GM18907 (cell line): ENCODE results near the gene WRNIP1.
A peak's percentile ranks its signal among the peaks of the same experiment; 100 is the strongest.
"Not testable (repeated sequence)": the region's sequence is repeated elsewhere in the genome, so short reads cannot be mapped to it uniquely, and the experiment has no call there.

Experiments
- ATAC-seq: cut with Tn5 transposase; IDR thresholded peaks from one replicate; pipeline ENCODE4 v1.9.1; 2021; ENCODE audit warnings: mild to moderate bottlenecking, moderate library complexity; ENCODE audit not compliant: unreplicated experiment

WRNIP1 gene

DNA sequence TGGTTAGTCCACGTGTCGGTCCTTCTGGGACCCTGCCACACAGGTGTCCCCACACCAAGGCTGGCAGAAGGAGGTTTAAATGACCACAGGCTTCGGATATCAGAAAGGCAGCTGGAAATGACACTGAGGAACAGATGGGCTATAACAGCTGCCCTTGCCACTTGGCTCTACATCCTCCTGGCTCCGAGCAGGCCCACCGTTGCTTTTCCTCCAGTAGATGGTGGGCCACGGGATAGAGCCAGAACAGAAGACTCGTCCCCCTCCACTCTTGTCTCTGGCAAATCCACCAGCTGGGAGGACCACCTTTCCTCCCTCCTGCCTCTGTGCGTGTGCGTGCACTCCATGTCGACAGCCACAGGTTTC lies 17.6 kb downstream of the WRNIP1 start:
- ATAC-seq = no peak

DNA sequence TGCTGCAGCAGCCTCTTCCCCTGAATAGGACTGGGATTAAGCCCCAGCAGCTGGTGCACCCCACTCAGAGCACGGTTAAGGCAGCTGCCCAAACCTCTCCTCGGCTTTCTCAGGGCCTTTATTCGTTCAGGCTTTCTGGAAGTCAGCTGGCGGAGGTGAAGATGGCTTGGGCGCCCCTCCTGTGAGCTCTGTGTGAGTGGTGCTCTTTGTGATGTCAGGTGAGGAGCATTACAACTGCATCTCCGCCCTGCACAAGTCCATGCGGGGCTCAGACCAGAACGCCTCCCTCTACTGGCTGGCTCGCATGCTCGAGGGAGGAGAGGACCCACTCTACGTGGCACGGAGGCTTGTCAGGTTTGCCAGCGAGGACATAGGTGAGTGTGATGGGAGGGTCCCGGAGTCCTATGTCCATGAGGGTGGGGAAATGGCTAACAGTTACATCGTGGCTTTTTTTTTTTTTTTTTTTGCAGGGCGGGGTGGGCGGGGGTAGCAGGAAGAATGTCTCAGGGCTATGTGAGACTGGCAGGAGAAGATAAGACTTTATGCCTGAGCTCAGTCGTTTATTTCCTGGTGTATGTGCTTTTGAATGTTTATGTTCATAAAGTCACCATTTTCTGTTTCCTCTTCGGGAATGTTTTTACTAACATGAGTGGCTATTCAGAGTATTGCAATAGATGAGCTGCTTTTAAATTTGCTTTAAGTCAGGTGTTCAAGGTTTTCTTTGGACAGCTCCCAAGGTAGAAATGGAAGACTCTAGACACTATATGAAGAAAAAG lies 18.2 kb downstream of the WRNIP1 start:
- no peak for ATAC-seq

DNA sequence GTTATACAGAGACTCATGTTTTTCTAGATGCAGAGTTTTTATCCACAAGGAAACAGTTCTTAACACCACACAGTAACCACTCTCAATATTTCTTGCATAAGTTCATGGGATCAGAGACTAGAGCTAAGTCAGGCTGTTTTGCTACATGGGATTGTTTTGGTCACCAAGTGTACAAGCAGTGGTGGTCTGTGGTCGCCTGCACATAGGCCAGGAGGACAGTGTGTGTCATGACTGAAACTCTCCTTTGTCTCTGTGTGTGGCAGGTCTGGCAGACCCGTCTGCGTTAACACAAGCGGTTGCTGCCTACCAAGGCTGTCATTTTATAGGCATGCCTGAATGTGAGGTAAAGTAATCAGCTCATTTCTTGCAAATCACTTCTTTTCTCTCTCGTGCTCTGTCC lies 18.9 kb downstream of the WRNIP1 start:
- ATAC-seq = no peak

DNA sequence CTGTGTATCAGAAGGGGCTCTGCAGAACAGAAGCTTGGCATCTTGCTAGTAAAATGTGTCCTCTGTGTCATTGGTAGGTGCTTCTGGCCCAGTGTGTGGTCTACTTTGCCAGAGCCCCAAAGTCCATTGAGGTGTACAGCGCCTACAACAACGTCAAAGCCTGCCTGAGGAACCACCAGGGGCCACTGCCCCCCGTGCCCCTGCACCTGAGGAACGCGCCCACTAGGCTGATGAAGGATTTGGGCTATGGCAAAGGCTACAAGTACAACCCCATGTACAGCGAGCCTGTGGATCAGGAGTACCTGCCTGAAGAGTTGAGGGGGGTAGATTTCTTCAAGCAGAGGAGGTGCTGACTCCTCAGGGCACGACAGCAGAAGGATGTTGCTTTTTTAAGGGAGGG lies 19.7 kb downstream of the WRNIP1 start:
- no peak for ATAC-seq

DNA sequence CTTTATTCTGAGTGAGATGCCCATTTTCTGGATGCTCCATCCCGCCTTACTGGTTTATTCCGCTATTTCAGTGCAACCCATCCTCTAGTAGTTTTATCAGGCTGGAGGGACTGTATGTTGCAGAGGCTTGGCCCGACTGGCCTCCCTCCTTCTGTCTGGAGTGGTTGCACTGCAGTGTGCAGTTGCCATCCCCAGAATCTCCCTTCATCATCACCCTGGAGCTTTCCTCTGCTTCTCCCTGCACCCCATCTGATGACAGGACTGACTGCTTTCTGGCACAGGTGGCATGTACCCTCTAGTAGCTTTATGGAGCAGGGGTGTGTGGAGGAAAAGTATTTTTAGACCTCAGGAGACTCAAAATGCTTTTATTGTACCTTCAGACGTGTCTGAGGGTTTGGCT lies 21.1 kb downstream of the WRNIP1 start:
- no peak for ATAC-seq

DNA sequence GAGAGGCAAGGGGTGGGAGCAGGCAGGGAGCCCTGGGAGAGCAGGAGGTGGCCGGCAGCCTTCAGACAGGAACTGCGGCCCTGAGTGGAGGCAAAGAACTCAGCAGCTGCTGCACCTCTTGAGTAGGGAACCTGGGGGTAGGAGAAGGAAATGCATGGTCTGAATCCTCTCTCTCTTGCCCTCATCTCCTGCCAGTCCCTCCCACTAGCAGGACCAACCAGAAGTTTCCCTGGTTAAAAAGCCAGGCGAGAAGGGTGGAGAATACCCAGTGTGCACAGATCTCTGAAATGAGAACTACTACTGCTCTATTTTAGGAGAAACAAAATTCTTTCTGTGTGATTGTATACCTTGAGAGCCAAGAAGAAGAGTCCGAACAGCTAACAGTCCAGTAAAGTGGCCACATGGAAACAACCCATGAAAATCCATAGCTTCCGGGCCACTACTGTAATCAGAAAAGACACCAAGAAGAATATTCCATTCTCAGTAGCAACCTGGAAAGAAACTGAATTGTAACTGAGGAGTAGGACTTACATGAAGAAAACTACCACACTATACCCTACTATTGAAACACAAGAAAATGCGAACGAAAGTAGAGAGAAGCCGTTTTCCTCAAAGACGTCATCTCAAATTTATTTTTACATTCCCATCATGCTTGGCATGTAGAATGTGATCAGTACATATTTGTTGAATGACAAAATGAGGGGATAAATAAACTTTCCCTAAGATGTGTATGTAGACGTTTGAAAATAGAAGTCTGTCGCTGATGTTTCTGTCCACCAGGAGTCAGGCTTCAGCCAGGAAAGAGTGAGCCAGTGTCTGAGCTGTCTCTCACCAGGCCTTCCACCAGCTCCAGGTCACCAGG lies 25.6 kb downstream of the WRNIP1 start:
- ATAC-seq = peak; percentile 74

DNA sequence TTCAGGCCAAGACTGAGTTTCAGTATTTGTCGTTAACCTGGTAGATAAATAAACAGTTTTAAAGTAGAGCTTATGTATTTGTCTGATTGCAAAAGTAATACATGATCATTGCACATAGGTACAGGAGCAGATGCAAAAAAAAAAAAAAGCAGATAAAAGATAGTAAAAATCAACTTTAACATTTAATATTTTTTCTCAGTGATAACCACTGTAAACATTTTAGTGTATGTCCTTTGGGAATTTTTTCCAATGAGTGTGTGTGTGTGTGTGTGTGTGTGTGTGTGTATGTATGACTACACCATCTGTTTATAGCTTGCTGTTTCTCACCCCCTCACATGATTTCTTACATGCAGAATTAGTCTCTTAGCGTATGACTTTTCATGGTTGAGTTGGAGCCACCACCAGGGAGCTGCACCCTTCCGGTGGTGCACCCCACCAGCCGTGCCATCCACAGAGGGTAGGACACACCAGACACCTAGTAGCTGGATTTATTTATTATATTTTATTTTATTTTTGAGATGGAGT lies 26.3 kb downstream of the WRNIP1 start:
- ATAC-seq = no peak

DNA sequence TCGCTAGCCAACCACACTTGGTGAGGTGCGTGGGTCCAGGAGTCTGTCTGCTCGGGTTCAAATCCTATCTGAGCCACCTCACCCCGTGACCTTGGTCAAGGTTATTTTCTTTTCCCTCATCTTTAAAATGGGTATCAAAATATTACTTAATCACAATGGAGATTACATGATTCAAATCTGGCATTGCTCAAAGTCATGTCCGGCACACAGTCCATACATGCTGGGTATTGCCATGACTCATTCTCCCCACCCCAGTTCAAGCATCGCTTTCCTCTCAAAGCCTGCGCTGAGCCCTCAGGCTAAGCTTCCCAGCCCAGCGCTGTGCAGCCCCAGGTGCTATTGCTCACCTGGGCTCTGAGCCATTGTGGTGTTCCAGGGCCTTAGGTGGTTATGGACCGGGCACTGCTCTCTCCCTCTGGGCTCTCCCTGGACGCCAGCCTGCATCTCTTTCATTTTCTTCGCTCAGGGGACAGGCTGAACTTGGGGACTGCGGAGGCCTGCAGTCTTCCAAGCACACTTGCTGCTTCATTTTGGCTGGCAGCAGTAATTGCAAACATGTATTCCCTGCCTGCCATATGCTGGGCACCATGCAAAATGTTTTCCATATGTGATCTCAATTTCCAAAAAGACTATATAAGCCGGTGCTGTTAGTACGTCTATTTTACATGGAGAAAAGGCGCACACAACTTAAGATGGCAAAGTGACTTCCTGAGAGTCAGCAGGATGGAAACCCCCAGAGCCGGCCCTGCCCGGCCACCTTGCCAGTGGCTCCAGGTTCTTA lies 27.3 kb downstream of the WRNIP1 start:
- no peak for ATAC-seq

DNA sequence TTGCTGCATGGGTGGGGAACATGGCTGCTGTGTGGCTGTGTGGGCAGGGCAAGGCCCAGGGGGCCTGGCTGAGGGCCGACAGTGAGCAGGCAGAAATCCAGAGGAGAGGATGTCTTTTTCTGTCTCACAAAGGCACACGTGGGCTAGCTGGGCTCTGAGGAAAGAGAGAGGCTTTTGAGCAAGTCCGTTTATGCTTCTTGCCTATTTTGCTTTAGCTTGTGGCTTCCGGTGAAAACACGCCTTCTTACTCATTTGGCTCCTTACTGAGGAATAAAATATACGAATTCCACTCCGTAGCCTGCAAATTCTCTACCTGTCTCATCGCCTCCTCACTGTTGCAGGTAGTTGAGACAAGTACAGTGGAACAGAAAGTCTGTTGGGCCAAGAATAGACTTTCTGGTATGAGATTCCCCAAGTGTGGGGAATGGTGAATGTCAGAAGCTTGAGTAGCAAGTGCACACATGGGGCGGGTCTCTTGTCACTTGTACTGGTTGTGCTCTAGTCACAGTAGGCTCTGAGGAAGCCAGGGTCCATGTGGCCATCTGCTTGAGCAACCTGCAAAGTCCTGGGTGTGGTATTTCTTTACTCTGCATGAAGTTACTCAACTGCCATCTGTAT lies 28.4 kb downstream of the WRNIP1 start:
- no peak for ATAC-seq

DNA sequence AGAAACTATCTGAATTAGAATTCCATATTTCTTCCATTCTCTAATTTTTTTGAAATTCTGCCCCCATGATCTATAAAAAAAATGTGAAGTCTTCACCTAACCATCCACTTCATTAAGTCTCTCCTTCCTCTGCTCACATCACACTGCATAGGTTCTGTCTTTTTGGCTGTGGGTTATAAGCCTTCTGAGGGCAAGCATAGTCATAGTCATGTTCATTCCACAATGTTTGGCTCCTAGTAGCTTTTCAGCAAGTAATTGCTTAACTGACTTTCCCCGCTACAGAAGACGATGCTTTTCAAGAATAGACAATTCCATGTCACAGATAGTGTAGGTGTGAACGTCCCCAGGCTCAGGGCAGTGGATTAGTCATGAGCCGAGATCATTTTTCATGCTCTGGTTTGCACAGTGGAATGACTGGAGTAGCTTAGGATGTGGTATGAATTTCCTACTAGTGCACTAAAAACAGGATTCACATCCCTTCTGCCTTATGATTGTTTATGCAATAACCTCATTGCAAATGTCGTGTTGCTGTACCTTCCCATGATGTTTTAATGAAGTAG lies 29.1 kb downstream of the WRNIP1 start:
- ATAC-seq = no peak

DNA sequence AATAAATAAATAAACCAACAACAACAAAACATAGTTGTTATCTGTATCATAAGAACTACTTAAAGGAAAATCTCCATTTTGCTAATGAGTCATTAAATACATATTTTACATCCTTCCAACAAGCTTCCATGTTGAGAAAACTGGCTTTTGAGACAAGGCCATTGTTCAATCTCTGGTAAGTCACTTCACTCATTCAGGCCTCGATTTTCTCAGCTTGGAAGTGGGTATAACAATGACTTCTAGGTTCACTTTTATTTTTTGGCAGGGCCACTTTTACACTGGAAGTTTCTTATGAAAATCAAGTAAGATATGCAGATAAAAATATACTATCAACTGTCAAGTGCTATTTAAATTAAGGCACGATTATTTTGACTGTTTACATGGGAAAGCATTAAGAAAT lies 30.0 kb downstream of the WRNIP1 start:
- no peak for ATAC-seq

DNA sequence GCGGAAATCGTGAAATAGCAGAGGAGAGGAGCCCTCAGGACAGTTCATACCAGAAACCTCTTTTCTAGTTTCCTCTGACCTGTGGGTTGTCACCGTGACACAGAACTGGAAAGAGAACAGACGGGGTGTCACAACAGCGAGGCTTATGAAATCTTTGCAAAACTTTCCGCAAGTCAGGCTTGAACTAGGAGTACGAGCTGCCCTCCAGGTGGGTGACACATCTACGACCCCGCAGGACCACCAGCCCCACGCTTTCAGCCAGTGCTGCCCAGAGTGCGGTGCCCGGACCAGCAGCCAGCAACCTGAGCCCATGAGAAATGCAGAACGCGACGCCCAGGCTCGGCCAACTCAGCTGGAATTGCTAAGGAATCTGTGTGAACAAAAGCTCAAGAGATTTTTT lies 30.8 kb downstream of the WRNIP1 start:
- no peak for ATAC-seq

DNA sequence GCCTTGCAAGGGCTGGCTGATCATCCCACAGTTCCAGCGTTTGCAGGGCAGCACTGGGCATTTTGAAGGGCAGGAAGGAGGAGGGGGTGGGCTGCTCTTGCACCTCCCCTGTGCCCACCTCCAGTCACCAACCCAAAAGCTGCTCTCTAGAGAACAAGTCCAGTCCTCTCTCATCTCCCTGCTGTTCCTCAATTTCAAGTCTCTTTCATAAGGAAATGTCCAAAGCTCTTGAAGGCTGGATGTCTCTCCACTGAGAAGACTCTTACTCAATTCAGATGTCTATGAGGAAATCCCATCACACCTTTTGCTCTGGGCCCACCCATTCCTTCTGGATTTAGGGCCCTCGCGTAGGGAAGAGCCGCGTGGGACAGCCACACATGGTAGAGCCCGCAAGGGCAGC lies 31.7 kb downstream of the WRNIP1 start:
- ATAC-seq = no peak

DNA sequence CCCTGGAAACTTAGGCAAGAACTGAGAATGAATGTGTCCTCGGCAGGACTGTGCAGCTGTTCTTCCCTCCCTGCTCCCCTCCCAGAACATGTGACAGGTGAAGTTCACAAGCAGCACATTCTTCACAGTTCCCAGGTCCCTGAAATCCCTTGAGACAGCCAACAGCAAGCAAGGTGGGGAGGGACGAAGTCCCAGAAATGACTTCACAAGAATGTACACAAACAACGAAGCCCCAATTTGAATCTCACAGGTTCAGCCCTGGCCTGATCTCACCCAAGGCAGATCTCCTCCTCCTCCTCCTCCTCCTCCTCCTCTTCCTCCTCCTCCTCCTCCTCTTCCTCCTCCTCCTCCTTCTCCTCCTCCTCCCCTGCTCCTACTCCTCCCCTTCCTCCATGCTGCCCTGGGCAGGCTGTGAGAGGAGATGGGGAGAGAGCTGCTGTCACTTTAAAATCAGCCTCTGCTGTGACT lies 32.4 kb downstream of the WRNIP1 start:
- no peak for ATAC-seq

DNA sequence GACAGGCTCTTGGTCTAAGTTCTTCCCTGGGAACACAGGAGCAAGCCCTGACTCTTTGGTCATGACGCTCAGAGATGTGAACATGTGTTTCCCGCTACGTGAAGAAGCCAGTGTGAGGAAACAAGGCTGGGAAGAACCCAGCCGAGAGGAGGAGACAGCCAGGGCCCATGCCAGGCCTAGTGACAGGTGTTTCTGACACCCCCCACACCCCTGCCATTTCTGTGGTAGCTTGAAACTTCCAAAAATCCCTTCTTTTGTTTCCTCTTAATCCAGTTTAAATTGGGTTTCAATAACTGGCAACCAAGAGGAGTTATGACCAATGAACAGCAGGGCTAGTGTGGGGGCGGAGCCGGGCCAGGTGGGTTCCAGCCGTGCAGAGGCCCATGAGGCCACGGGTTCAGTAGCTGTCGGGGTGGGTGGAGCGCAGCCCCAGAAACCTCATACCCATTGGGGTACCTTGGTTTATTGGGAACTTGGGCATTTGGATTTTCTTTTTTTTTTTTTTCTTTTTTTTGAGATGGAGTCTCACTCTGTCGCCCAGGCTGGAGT lies 33.5 kb downstream of the WRNIP1 start:
- no peak for ATAC-seq

DNA sequence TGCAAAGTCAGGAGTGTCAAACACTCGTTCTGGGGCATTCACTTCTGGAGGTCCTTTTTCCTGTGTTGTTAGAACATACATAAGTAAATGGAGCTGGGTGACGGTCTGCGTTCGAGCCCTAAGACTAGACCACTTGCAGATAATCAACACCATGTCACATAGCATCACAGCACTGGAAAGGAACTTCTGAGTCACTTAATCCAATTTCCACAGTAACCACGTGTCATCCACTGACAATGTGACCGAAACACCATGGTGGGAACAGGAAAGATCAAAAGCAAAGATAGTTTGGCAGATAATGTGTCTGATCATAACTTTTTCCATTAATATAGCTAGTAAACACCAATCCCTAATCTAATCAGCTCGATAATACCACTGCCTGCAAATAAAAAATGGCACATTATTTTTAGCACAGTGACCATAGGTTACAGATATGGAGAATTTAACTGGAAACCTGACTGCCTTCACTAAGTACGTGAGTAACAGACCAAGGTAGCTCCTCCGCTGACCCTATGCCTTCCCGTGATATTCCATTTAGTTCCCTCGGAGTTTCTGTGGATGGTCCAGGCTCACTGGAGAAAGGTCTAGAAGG lies 34.8 kb downstream of the WRNIP1 start:
- no peak for ATAC-seq

DNA sequence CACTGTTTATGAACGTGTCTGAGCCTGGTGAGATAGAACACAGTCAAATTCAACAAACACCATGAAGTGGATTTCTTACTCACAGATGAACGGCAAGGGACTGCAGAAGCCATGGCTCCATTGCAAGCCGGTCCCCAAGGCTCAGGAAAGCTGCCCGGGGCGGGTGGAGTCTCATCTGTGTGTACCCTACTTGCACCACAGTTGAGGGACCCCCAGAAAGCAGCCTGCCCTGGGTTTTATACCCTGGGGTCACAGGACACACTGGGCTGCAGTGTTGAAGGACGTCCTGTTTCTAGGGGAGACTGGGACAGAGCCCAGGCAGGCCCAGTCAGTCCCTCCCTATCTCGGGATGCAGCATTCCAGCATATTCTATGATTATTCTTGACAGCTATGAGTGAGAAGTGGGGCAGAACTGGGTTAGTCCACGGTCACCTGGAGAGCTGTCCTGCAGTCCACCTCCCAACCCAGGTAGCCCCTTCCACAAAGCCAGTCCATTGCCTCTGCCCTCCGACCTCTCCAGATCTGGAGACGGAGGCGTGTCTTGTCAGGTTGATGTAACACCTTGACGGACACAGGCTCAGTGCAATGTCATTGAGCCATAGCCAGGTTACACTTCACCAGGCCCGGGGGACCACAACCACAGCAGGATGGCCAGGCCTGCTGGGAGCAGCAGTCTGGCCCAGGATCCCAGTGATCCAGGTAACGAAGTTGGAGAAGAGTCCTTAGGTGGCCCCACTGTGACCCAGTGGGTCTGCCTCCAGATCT lies 35.5 kb downstream of the WRNIP1 start:
- no peak for ATAC-seq

DNA sequence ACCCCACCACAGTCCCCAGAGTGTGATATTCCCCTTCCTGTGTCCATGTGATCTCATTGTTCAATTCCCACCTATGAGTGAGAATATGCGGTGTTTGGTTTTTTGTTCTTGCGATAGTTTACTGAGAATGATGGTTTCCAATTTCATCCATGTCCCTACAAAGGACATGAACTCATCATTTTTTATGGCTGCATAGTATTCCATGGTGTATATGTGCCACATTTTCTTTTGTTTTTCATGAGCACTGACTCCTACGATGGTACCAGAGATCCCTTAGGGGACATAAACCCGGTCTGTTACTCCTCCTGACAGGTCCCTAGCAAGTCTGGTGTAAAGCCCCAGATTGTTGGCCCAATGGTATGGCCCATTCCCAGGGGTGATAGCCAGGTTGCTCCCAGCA lies 36.5 kb downstream of the WRNIP1 start:
- not testable (repeated sequence) for ATAC-seq

DNA sequence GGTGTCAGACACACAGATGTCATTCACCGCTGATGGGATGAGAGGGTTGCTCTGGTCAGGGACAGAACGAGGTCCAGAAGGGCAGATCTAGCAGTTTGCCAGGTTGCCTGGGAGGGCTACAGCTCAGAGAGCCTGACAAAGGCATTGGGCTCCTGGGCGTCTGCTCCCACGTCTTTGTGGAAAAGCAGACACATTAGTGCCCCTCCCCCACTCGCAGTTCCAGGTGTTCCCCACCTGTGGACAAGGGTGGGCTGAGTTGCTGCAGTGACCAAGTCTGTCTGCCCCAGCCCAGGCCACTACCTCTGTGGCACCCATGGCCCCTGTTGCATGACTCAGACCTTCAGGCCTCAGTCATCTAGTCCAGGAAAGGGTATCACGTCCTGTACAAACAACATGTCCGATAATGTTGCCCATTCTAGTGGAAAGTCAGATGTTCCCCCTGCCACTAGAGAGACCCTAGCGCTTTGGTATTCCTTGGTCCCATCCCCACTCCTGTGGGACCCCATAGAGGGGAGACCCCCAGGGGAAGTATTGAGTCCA lies 37.4 kb downstream of the WRNIP1 start:
- no peak for ATAC-seq
